HG03097 (cell line): ENCODE results near the gene CRHR2.

Experiments
- ATAC-seq: cut with Tn5 transposase; IDR thresholded peaks from one replicate; pipeline ENCODE4 v1.9.1; 2021; ENCODE audit not compliant: unreplicated experiment, low FRiP score

The CRHR2 gene

GRCh38 chr7:30633223-30633622 is 49.0 kb downstream of the CRHR2 start:
- no peak for ATAC-seq

GRCh38 chr7:30630986-30631385 is 51.3 kb downstream of the CRHR2 start:
- no peak for ATAC-seq

- no peak for ATAC-seq
These were observed 55.2 kb downstream of the CRHR2 start for GRCh38 chr7:30627026-30627425.

- no peak for ATAC-seq
These were observed 57.0 kb downstream of the CRHR2 start for GRCh38 chr7:30625283-30625682.

- ATAC-seq: no peak
These were observed 63.3 kb downstream of the CRHR2 start for GRCh38 chr7:30618961-30619360.

- ATAC-seq: no peak
These were observed 64.1 kb downstream of the CRHR2 start for GRCh38 chr7:30618080-30618676.

GRCh38 chr7:30617359-30617758 is 64.9 kb downstream of the CRHR2 start:
- ATAC-seq: no peak

- no peak for ATAC-seq
These were observed 65.9 kb downstream of the CRHR2 start for GRCh38 chr7:30616318-30616717.

GRCh38 chr7:30613366-30614325 is 68.6 kb downstream of the CRHR2 start:
- ATAC-seq: no peak

GRCh38 chr7:30612658-30613265 is 69.5 kb downstream of the CRHR2 start:
- no peak for ATAC-seq

GRCh38 chr7:30605832-30606231 is 76.4 kb downstream of the CRHR2 start:
- ATAC-seq: no peak

GRCh38 chr7:30604901-30605300 is 77.4 kb downstream of the CRHR2 start:
- no peak for ATAC-seq
